HEK293 (cell line): ENCODE results near the gene ARL13B.

Source experiments
- CTCF ChIA-PET: fragments of 350-600 bp; formaldehyde crosslinking; extraction: SDS; loops from one replicate; lab custom pipeline; 2021; ENCODE audit warnings: antibody characterized with exemption; lab: Yijun Ruan, JAX
- POLR2A ChIA-PET: fragments of 300-600 bp; formaldehyde crosslinking; extraction: SDS; loops from one replicate; lab custom pipeline; 2020; ENCODE audit warnings: antibody characterized with exemption, inconsistent platforms; lab: Yijun Ruan, JAX
- H3K27ac ChIP-seq: fragments of 200-500 bp; sonication (Bioruptor generic); 2 replicates; pipeline ENCODE4 v1.5.1; 2014; ENCODE audit warnings: low read depth, low read length, control low read depth, inconsistent platforms; ENCODE audit errors: extremely low read depth
- H3K36me3 ChIP-seq, 2 experiments: fragments of 200-500 bp in 1 of 2; sonication (Bioruptor generic) in 1 of 2; 1 replicate in 1 of 2; 2 replicates in 1 of 2; pipeline ENCODE4 v1.5.1; 2014 to 2017; ENCODE audit warnings: inconsistent platforms in 2 of 2, low read length in 2 of 2; ENCODE audit not compliant: control insufficient read depth in 2 of 2, insufficient read depth in 1 of 2
- H3K4me1 ChIP-seq: fragments of 200-500 bp; sonication (Bioruptor generic); 2 replicates; pipeline ENCODE4 v1.5.1; 2014; ENCODE audit warnings: mild to moderate bottlenecking, low read length, inconsistent platforms; ENCODE audit not compliant: control insufficient read depth, insufficient read depth
- H3K4me3 ChIP-seq: 2 replicates; pipeline ENCODE4 v1.5.1; 2011; ENCODE audit warnings: low read depth, mild to moderate bottlenecking, control low read depth, low read length, moderate library complexity
- H3K9me3 ChIP-seq: fragments of 200-500 bp; sonication (Bioruptor generic); 2 replicates; pipeline ENCODE4 v1.5.1; 2014; ENCODE audit warnings: low read depth, low read length, inconsistent platforms; ENCODE audit not compliant: control insufficient read depth, insufficient read depth
- FEZF1 ChIP-seq: fragments of 450-650 bp; formaldehyde crosslinking; IDR thresholded peaks from 2 replicates; pipeline ENCODE4 v1.5.1; 2016; ENCODE audit warnings: missing biosample characterization, missing genetic modification characterization
- HOXA7 ChIP-seq: sonication (generic); formaldehyde crosslinking; IDR thresholded peaks from 2 replicates; pipeline ENCODE4 v1.8.1; 2022; ENCODE audit warnings: missing genetic modification reagents, borderline replicate concordance
- IKZF3 ChIP-seq: fragments of 450-650 bp; IDR thresholded peaks from 2 replicates; pipeline ENCODE4 v1.5.0; 2018; ENCODE audit warnings: missing biosample characterization, mild to moderate bottlenecking, missing genetic modification characterization, moderate library complexity
- KLF8 ChIP-seq: fragments of 450-650 bp; formaldehyde crosslinking; IDR thresholded peaks from 2 replicates; pipeline ENCODE4 v1.5.1; 2016; ENCODE audit warnings: missing biosample characterization, missing genetic modification characterization
- PRDM1 ChIP-seq: fragments of 450-650 bp; formaldehyde crosslinking; IDR thresholded peaks from 2 replicates; pipeline ENCODE4; 2016; ENCODE audit warnings: missing biosample characterization, missing genetic modification characterization
- ZBTB10 ChIP-seq: fragments of 450-650 bp; formaldehyde crosslinking; IDR thresholded peaks from 2 replicates; pipeline ENCODE4 v1.5.1; 2016; ENCODE audit warnings: missing biosample characterization, missing genetic modification characterization
- ZFP69B ChIP-seq: fragments of 450-650 bp; formaldehyde crosslinking; IDR thresholded peaks from 2 replicates; pipeline ENCODE4 v1.5.1; 2016; ENCODE audit warnings: missing biosample characterization, missing genetic modification characterization
- ZNF133 ChIP-seq: fragments of 450-650 bp; formaldehyde crosslinking; IDR thresholded peaks from 2 replicates; pipeline ENCODE4 v1.5.1; 2016; ENCODE audit warnings: missing biosample characterization, missing genetic modification characterization
- ZNF146 ChIP-seq: fragments of 450-650 bp; formaldehyde crosslinking; IDR thresholded peaks from 2 replicates; pipeline ENCODE4 v1.5.1; 2016; ENCODE audit warnings: missing biosample characterization, missing genetic modification characterization
- ZNF148 ChIP-seq: fragments of 450-650 bp; formaldehyde crosslinking; IDR thresholded peaks from 2 replicates; pipeline ENCODE4 v1.5.0; 2017; ENCODE audit warnings: missing biosample characterization, missing genetic modification characterization, borderline replicate concordance
- ZNF18 ChIP-seq: fragments of 450-650 bp; formaldehyde crosslinking; IDR thresholded peaks from 2 replicates; pipeline ENCODE4 v1.5.1; 2016; ENCODE audit warnings: missing biosample characterization, missing genetic modification characterization
- ZNF2 ChIP-seq: fragments of 450-650 bp; formaldehyde crosslinking; IDR thresholded peaks from 2 replicates; pipeline ENCODE4 v1.5.1; 2016; ENCODE audit warnings: missing biosample characterization, missing genetic modification characterization
- ZNF223 ChIP-seq: fragments of 450-650 bp; formaldehyde crosslinking; IDR thresholded peaks from 2 replicates; pipeline ENCODE4 v1.5.1; 2016; ENCODE audit warnings: missing biosample characterization, missing genetic modification characterization
- ZNF266 ChIP-seq: fragments of 450-650 bp; formaldehyde crosslinking; IDR thresholded peaks from 2 replicates; pipeline ENCODE4 v1.5.1; 2016; ENCODE audit warnings: missing biosample characterization, missing genetic modification characterization, low read depth
- ZNF302 ChIP-seq: fragments of 450-650 bp; formaldehyde crosslinking; IDR thresholded peaks from 2 replicates; pipeline ENCODE4 v1.5.1; 2016; ENCODE audit warnings: missing biosample characterization, missing genetic modification characterization, low read depth
- ZNF423 ChIP-seq: fragments of 450-650 bp; formaldehyde crosslinking; IDR thresholded peaks from 2 replicates; pipeline ENCODE4 v1.5.1; 2016; ENCODE audit warnings: missing biosample characterization, missing genetic modification characterization
- ZNF514 ChIP-seq: fragments of 450-650 bp; formaldehyde crosslinking; IDR thresholded peaks from 2 replicates; pipeline ENCODE4 v1.5.1; 2016; ENCODE audit warnings: missing biosample characterization, missing genetic modification characterization
- ZNF548 ChIP-seq: fragments of 450-650 bp; formaldehyde crosslinking; IDR thresholded peaks from 2 replicates; pipeline ENCODE4 v1.5.1; 2016; ENCODE audit warnings: missing biosample characterization, missing genetic modification characterization
- ZNF660 ChIP-seq: fragments of 450-650 bp; IDR thresholded peaks from 2 replicates; pipeline ENCODE4 v1.5.1; 2018; ENCODE audit warnings: missing biosample characterization, mild to moderate bottlenecking, missing genetic modification characterization
- ZNF776 ChIP-seq: fragments of 450-650 bp; formaldehyde crosslinking; IDR thresholded peaks from 2 replicates; pipeline ENCODE4 v1.5.0; 2017; ENCODE audit warnings: missing biosample characterization, missing genetic modification characterization, borderline replicate concordance
- ZNF791 ChIP-seq: fragments of 450-650 bp; formaldehyde crosslinking; IDR thresholded peaks from 2 replicates; pipeline ENCODE4 v1.5.1; 2016; ENCODE audit warnings: missing biosample characterization, missing genetic modification characterization
- ZNF830 ChIP-seq: fragments of 450-650 bp; IDR thresholded peaks from 2 replicates; pipeline ENCODE4 v1.5.0; 2018; ENCODE audit warnings: missing biosample characterization, missing genetic modification characterization, low read depth, mild to moderate bottlenecking, moderate library complexity
- TF ChIP-seq, protein P1 (sequence below): fragments of 450-650 bp; formaldehyde crosslinking; IDR thresholded peaks from 2 replicates; pipeline ENCODE4 v1.5.1; 2016; ENCODE audit warnings: missing biosample characterization, missing genetic modification characterization
- TF ChIP-seq, protein P2 (sequence below): fragments of 450-650 bp; formaldehyde crosslinking; IDR thresholded peaks from 2 replicates; pipeline ENCODE4 v1.5.1; 2016; ENCODE audit warnings: missing biosample characterization, missing genetic modification characterization
- TF ChIP-seq, protein P3 (sequence below): fragments of 450-650 bp; IDR thresholded peaks from 2 replicates; pipeline ENCODE4 v1.5.1; 2018; ENCODE audit warnings: missing biosample characterization, mild to moderate bottlenecking, missing genetic modification characterization

ARL13B gene

DNA sequence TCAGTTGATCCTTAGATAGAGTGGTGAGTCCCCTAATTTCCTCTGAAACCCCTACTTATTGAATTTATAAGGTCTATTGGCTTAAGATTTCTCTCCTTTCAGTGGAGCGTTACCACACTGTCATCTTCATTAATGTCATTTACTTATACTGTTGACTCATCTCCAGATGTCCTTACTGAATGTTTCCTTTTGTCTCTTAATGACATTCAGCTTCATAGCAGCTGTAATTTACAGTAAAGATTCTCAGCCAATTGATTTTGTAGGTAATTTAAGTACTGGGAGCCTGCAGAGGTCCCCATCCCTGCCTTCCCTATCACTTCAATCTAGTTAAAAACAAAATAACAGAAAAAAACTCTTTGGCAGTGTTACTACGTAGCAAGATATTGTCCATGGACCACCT, 29.7 kb downstream of the ARL13B start (continued):
- no peak for TF ChIP-seq ZNF133 (tag by site-specific recombination)
- no peak for TF ChIP-seq ZNF830
- no peak for TF ChIP-seq FEZF1 (tag by site-specific recombination)
- no peak for TF ChIP-seq ZFP69B (tag by site-specific recombination)

GRCh38 chr3:94011233-94011711, 31.3 kb downstream of the ARL13B start:
- TF ChIP-seq ZBTB10 (tag by site-specific recombination) (no peak), ZNF223 (tag by site-specific recombination) (no peak), ZNF148 (tag by site-specific recombination) (no peak), PRDM1 (tag by site-specific recombination) (0 out of 2 replicates have a peak, but pooled peaks have one; percentile 6), ZNF146 (tag by site-specific recombination) (no peak)
- Histone ChIP-seq H3K36me3 (peaks cover 0 to 10% of the 10 kb centered on the region in 2 experiments; a peak in 1 of 3 replicates), H3K9me3 (no peaks in the 10 kb centered on the region), H3K27ac (no peak overlapping the region), H3K4me3 (no peak overlapping the region), H3K4me1 (no peaks in the 10 kb centered on the region)
- ChIA-PET CTCF (no interaction called here), POLR2A (no interaction called here)

DNA sequence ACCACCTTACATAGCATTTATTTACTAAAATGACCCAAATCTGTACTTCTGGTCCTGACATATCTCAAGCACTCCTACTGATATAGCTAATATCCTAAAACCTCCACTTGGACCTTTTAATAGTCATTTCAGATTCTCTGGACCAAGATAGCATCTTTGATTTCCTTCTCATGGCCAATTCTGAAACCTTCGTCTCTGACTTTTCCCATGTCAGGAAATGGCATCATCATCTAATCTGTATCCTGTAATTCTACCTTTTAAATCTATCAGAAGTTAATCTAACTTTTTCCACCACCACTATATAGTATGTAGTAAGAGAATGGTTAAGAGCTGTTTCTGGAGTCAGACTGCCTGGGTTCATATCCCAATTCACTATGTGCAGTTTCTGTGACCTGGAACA, 32.2 kb downstream of the ARL13B start:
- H3K4me1 ChIP-seq = no peaks in the 10 kb centered on the region
- no peak overlapping the region for H3K4me3 ChIP-seq
- H3K9me3 ChIP-seq = no peaks in the 10 kb centered on the region
- POLR2A ChIA-PET = no interaction called here
- CTCF ChIA-PET = no interaction called here
- H3K27ac ChIP-seq = no peak overlapping the region
- H3K36me3 ChIP-seq = peaks cover 0 to 4% of the 10 kb centered on the region in 2 experiments; a peak in 1 of 3 replicates
- no peak for TF ChIP-seq ZNF660
- TF ChIP-seq, protein P1, sequence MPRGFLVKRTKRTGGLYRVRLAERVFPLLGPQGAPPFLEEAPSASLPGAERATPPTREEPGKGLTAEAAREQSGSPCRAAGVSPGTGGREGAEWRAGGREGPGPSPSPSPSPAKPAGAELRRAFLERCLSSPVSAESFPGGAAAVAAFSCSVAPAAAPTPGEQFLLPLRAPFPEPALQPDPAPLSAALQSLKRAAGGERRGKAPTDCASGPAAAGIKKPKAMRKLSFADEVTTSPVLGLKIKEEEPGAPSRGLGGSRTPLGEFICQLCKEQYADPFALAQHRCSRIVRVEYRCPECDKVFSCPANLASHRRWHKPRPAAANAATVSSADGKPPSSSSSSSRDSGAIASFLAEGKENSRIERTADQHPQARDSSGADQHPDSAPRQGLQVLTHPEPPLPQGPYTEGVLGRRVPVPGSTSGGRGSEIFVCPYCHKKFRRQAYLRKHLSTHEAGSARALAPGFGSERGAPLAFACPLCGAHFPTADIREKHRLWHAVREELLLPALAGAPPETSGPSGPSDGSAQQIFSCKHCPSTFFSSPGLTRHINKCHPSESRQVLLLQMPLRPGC = no peak
- TF ChIP-seq KLF8 (tag by site-specific recombination) = no peak
- no peak for TF ChIP-seq ZNF266 (tag by site-specific recombination)
- TF ChIP-seq, protein P2, sequence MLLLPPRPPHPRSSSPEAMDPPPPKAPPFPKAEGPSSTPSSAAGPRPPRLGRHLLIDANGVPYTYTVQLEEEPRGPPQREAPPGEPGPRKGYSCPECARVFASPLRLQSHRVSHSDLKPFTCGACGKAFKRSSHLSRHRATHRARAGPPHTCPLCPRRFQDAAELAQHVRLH = no peak
- TF ChIP-seq ZNF791 (tag by site-specific recombination) = no peak
- no peak for TF ChIP-seq ZNF2 (tag by site-specific recombination)
- TF ChIP-seq ZNF302 (tag by site-specific recombination) = no peak
- no peak for TF ChIP-seq ZNF514 (tag by site-specific recombination)
- TF ChIP-seq ZNF548 (tag by site-specific recombination) = no peak
- no peak for TF ChIP-seq ZNF18 (tag by site-specific recombination)
- TF ChIP-seq, protein P3, sequence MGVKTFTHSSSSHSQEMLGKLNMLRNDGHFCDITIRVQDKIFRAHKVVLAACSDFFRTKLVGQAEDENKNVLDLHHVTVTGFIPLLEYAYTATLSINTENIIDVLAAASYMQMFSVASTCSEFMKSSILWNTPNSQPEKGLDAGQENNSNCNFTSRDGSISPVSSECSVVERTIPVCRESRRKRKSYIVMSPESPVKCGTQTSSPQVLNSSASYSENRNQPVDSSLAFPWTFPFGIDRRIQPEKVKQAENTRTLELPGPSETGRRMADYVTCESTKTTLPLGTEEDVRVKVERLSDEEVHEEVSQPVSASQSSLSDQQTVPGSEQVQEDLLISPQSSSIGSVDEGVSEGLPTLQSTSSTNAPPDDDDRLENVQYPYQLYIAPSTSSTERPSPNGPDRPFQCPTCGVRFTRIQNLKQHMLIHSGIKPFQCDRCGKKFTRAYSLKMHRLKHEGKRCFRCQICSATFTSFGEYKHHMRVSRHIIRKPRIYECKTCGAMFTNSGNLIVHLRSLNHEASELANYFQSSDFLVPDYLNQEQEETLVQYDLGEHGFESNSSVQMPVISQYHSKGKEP (tag by site-specific recombination) = no peak
- no peak for TF ChIP-seq HOXA7 (CRISPR knock-in tag)
- TF ChIP-seq ZNF776 = no peak
- no peak for TF ChIP-seq IKZF3 (tag by site-specific recombination)
- TF ChIP-seq ZNF423 = no peak
